Large intestine (tissue), 1 donor: Measurements from ENCODE around the gene ME3. TPM values are rescaled to one million over a fixed set of nuclear protein-coding genes. Genes with fewer than 3 reads are reported as not detected.

ENCODE experiments used
- polyA plus RNA-seq: library from polyadenylated mRNA; unstranded; fragments of 120-200 nt; gene quantifications from one replicate; pipeline ENCODE4 v1.2.1, GENCODE V29; 2013

Gene ME3
- polyA plus RNA-seq, 1 donor: 25.0 TPM

Other genes starting within 250 kb of the ME3 start
- gene PRSS23, start 127.9 kb upstream of the ME3 start, polyA plus RNA-seq: 23.2 TPM